Measurements from ENCODE around the gene PLXDC1. TPM values are rescaled to one million over a fixed set of nuclear protein-coding genes. Genes with fewer than 3 reads are reported as not detected.

The PLXDC1 gene
- total and polyA plus RNA-seq, 2 of the 13 experiments (the other 11 are each of a cell fraction or from before 2014, with no cell fraction given): not detected

GRCh38 chr17:39200070-39200879 is 48.8 kb upstream of the PLXDC1 start, which contains the start of gene RPL19 (continued):
- TF ChIP-seq KDM1A (CRISPR knock-in tag; IDR thresholded peaks at IDR 0.05) (peak; percentile 51; the same call in 1 of the 2 replicates), ZNF720 (CRISPR knock-in tag; IDR thresholded peaks at IDR 0.05) (no peak), ZNF24 (IDR thresholded peaks at IDR 0.05) (no peak), XBP1 (CRISPR knock-in tag; IDR thresholded peaks at IDR 0.05) (no peak; the same call in 1 of the 2 replicates), REST (IDR thresholded peaks at IDR 0.05; ENCODE audit: borderline replicate concordance in 1 of 2, low read depth in 1 of 2, low read length in 2 of 2) (peak in 1 of 2 experiments; percentile 72; a peak in 1 of 4 replicates), ZNF501 (CRISPR knock-in tag; IDR thresholded peaks at IDR 0.05) (peak; percentile 60; the same call in 1 of the 2 replicates), SMAD3 (CRISPR knock-in tag; IDR thresholded peaks at IDR 0.05) (no peak), PPARG (CRISPR knock-in tag; conservative IDR thresholded peaks at IDR 0.05) (no peak), POLR2AphosphoS2 (IDR thresholded peaks at IDR 0.05; ENCODE audit: low read depth, low read length) (peak; percentile 70; the same call in 1 of the 2 replicates), TFAP4 (IDR thresholded peaks at IDR 0.05; ENCODE audit: borderline replicate concordance, low read depth) (no peak), SMARCE1 (IDR thresholded peaks at IDR 0.05; ENCODE audit: borderline replicate concordance) (no peak), NR2F6 (IDR thresholded peaks at IDR 0.05) (0 out of 2 replicates have a peak, but pooled peaks have one; percentile 28), NR2F6 (CRISPR knock-in tag; IDR thresholded peaks at IDR 0.05) (no peak), RXRA (CRISPR knock-in tag; IDR thresholded peaks at IDR 0.05) (peak; percentile 47; the same call in 1 of the 2 replicates), STAT5B (CRISPR knock-in tag; IDR thresholded peaks at IDR 0.05) (no peak; the same call in 1 of the 2 replicates), ZNF766 (CRISPR knock-in tag; IDR thresholded peaks at IDR 0.05; ENCODE audit: borderline replicate concordance) (peak; percentile 71; the same call in 1 of the 2 replicates), SIN3B (IDR thresholded peaks at IDR 0.05; ENCODE audit: low read length) (no peak; the same call in 1 of the 2 replicates), NPAS2 (CRISPR knock-in tag; IDR thresholded peaks at IDR 0.05; ENCODE audit: borderline replicate concordance) (no peak), NR1H2 (CRISPR knock-in tag; IDR thresholded peaks at IDR 0.05; ENCODE audit: borderline replicate concordance, low read depth) (peak; percentile 84; the same call in 1 of the 2 replicates), ZNF772 (CRISPR knock-in tag; IDR thresholded peaks at IDR 0.05) (peak; percentile 94), SP1 (IDR thresholded peaks at IDR 0.05) (no peak), SP1 (CRISPR knock-in tag; IDR thresholded peaks at IDR 0.05) (no peak; the same call in none of the 2 replicates), RNF2 (conservative IDR thresholded peaks at IDR 0.05; ENCODE audit: low read depth) (peak; percentile 80), ZBTB43 (CRISPR knock-in tag; conservative IDR thresholded peaks at IDR 0.05) (no peak), ZNF703 (CRISPR knock-in tag; IDR thresholded peaks at IDR 0.05; ENCODE audit: borderline replicate concordance) (peak; percentile 79; the same call in 1 of the 2 replicates), TARDBP (CRISPR knock-in tag; IDR thresholded peaks at IDR 0.05) (peak; percentile 34; the same call in 1 of the 2 replicates), KDM3A (CRISPR knock-in tag; IDR thresholded peaks at IDR 0.05; ENCODE audit: low read depth) (peak; percentile 84; the same call in 1 of the 2 replicates)
